Stimulated activated CD8-positive, alpha-beta memory T cell treated with anti-CD3 and anti-CD28 coated beads, Interleukin-7, amount 100 ng/mL, for 4 hours (primary cell): ENCODE results near the gene CHI3L1.
"Not testable (repeated sequence)": the region's sequence is repeated elsewhere in the genome, so short reads cannot be mapped to it uniquely, and the experiment has no call there.

Experiments
- DNase-seq, 2 donors: peaks; one replicate each; pipeline ENCODE4 v3.0.0-alpha.2; 2020; ENCODE audit warnings: low read depth in 2 of 2

The CHI3L1 gene

DNA sequence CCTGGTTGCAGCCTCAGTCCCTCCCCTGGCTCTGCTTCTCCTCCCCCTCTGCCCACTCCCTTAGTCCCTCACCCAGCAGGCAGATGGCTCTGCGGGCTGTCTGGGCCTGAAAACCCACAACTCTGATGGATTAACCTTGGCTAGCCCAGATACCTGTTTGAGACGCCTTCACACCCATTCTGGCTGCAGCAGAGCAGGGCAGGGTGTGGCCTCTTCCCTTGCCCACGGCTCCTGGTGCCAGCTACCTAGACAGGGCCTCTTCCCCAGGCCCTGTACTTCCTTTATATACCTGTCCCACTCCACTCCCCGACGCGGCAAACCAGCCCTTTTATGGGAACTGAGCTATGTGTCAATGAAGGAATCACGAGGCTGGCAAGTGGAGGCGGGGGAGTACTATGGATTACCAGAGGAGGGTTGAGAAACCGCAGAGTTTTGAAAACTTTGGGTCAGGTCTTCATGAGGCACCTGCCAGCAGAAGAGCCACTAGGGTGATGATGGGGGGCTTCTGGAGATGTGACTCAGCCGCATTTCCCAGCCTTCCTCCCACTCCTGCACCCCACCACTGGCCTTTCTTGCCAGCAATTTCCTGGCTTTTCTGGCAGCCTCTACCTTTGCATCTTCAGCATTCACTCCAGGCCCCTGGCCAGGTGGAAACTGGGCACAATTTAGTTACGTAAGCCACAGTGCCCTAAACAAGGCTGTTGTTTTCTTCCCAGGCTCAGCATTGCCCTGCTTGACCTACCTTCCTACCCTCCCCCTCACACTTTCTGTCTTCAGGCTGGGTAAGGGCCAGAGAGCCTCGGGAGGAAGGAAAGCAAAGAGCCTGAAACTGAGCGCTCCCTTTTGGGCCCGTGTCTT lies at the start of gene CHI3L1:
TSS of gene CHI3L1 (minus strand) at position 259 of the 858 bp plus-strand sequence. CDS start at position 178, 81 bp downstream.
- DNase-seq, result no peak

DNA sequence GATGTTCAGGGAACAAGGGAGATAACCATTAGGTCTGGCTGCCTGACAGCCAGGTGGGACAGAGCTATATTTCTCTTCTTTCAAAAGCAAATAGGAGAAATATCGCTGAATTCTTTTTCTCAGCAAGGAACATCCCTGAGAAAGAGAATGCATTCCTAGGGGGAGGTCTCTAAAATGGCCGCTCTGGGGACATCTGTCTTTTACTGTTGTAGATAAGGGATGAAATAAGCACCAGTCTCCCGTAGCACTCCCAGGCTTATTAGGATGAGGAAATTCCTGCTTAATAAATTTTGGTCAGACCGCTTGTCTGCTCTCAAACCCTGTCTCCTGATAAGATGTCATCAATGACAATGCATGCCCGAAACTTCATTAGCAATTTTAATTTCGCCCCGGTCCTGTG lies 48.4 kb upstream of the CHI3L1 start:
- not testable (repeated sequence) for DNase-seq

DNA sequence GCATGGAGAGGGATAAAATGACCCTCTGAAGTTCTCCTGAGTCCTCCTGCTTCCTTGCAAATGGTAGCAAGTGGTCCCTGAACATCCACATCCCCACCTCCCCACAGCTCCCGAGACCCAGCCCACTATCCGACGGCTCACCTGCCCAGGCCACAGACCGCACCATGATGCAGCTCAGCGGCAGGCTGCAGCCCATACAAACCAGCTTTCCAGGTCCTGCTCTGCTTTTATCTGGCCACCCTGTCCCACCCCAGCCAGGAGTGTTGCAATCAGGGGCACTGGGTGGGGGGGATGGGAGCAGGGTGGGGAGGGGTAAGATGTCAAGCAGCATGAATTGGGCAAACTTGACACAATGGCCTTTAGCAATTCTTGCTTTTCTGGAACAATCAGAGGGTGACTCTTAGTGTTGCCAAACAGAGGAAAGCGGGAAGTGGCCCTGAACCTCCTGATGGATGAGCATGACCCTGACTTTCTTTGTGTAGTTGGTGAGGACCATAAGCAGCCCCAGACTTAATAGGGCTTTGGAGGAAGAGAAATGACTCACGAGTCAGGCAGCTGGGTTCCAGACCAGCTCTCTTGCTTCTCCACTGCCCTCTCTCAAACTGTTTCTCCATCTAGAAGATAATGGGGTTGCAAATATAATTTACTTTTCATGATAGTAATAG lies 43.1 kb upstream of the CHI3L1 start, which contains the start of gene CHIT1:
TSS of gene CHIT1 (minus strand) at position 203 of the 665 bp plus-strand sequence. CDS start at position 166, 37 bp downstream.
- no peak for DNase-seq

DNA sequence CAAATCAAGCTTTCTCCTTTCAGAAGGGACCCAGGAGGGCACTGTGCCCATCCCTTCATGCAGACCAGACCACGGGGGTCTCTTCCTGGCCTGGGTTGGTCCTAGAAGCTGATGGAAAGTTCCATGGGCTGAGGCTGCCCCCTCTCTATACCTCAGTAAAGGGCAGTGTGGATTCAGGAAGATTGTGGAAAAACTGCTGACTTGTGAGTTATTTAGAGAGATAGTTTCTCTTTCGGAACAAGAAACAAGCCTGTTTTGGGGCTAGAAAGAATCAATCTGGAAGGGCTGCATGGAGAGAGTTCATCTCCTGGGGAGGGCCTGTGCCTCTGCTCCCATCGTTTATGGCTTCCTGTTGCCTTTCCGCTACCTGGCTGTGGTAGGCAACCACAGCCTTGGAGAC lies 42.2 kb upstream of the CHI3L1 start:
- no peak for DNase-seq

DNA sequence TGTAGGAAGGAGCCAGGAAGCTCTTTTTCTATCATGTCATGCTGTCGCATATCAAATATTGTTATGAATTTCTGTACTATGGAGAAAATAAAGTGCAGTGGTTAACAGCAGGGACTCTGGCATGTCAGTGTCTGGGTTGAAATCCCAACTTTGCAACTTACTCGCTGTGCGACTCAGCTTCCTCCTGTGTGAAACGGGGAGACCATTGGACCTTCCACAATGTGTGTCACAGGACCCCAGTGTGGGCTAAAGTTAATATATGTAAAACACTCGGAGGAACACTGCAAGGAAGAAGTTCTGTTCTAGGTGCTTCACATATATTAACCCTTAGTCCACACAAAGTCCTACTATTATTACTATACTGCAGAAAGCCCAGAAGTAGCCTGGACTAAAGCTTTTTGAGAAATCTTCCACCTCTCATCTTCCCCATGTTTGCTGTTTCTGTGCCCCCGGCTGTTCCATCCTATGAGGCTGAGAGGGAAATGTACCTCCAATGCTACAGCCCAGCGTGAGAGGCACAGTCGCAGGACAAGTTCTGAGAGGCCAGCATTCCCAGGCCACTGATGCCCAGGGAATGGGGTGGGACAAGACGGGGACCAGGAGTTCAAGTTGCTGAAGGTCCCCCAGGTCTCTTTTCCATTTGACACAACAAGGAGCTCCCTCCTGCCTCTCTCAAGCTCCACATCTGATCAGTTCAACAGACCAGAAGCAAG lies 41.0 kb upstream of the CHI3L1 start:
- no peak for DNase-seq

DNA sequence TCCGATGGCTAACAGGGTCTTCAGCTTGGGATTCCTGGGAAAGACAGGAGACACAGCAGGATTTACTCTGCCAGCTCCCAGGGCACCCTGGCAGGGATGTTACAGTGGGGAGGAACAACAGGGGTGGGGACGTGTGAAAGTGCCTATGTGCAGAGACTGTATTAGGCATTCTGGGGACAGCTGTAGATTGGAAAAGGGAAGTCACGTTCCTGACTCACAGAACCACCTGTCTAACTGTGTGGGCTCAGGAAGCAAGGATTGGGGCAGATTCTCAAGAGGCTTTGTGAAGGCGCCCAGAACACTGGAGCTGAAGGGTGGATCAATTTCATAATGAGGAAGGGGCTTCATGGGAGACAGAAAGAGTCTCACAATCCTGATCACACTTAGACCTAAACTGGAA lies 38.6 kb upstream of the CHI3L1 start:
- DNase-seq, result no peak

DNA sequence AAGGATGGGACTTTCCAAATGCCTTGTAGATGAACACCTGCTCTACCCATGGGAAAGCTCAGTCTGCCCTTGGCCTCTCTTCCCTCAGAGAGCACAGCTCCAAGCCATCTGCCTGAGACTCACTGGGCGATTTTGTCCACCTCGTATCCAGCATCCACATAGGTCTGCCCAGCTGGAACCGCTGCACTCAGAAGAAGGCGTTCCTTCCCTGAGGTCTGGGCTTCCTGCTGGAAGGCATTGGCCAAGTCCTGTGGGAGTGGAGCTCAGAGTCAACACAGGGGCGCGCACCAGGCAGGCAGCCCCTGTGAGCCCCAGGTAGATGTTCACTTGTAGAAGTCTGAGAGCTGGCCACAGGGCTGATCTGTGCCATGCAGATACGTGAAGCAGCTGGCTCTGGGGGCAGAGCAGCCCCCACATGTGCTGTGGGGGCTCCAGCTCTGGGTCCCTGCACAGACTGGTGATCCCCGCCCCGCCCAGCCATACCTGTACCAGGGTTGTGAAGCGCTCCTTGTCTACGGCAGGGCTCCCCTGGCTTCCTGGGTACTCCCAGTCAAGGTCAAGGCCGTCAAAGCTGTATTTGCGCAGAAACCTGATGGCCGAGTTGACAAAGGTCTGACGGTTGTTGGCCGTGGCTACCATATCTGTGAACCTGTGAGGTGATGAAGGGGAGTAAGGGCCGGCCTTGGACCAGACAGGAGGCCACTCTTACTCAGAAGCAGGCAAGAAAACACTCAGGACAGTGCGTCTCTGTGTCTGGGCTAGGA lies 36.7 kb upstream of the CHI3L1 start:
- no peak for DNase-seq

DNA sequence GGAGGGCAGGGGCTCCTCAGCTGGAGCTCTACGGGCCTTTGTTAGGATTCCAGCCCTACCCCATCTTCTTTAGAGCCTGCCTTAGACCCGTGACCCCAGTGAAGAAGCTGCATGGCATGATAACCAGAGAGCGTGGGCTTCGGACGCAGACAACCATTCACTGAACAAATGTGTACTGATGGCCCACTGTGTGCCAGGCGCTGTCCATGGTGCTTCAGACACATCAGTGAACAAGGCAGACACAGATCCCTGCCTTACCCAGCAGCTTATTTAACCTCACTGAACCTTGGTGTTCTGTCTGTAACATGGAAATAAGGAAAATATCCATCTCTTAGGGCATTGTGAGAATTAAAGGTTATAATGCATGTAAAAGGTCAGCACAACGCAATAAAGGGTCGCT lies 33.4 kb upstream of the CHI3L1 start:
- DNase-seq, result no peak

DNA sequence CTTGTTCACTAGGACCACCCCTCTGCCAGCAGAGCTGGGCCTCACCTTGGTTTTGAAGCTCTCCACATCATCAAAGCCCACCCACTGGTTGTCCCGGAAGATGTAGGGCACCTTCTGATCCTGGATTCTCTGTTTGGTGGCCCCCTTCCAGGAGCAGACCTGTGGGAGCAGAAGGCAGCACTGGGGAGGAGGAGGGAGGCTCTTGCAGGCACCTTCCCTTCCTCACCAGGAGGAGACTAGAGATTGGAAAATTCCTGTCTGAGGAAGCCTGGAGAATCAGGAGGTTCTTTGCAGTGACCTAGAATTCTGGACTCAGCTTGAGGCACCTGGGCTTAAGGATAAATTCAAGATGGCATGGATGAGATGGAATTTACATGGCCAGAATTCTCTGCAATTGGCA lies 32.7 kb upstream of the CHI3L1 start:
- DNase-seq, result no peak

DNA sequence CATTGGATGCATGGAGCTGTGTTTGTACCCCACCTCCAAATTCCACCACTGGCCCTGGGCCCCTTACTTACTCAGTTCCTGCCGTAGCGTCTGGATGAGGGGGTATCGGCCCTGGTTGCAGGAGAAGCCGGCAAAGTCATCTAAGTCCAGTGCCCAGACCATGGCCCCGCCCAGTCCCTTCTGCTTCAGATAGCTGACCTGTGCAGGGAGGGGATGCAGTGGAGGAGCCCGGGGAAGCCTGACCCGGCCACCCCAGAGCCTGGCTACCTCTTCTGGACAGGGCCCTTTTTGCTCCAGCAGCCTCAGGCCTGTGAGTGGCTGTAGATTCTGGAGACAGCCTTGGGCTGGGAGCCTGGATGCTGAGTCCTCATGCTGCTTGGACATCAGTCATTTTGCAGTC lies 31.2 kb upstream of the CHI3L1 start:
- no peak for DNase-seq

DNA sequence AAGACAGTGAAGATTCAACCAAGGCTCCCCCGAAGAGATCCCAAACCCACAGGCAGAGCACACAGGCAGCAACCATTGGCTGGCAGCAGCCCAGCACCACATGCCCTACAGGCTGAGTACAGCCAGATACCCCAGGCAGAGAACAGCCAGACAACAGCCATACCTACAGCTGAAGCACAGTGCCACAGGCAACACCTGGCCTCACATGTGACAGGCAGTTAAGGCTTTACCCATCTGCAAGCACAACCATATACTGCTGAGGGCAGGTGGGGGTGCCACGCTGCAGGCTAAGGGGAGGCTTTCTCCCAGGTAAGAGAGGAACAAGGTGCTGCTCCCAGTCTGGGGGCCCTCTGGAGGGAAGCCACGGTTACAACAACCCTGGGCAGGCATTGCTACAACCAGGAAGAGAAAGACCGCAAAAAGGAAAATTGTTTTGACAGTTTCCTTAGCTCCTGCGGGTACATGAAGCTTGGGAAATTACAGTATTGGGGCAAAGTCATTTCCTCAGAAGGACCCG lies 30.7 kb upstream of the CHI3L1 start:
- no peak for DNase-seq

DNA sequence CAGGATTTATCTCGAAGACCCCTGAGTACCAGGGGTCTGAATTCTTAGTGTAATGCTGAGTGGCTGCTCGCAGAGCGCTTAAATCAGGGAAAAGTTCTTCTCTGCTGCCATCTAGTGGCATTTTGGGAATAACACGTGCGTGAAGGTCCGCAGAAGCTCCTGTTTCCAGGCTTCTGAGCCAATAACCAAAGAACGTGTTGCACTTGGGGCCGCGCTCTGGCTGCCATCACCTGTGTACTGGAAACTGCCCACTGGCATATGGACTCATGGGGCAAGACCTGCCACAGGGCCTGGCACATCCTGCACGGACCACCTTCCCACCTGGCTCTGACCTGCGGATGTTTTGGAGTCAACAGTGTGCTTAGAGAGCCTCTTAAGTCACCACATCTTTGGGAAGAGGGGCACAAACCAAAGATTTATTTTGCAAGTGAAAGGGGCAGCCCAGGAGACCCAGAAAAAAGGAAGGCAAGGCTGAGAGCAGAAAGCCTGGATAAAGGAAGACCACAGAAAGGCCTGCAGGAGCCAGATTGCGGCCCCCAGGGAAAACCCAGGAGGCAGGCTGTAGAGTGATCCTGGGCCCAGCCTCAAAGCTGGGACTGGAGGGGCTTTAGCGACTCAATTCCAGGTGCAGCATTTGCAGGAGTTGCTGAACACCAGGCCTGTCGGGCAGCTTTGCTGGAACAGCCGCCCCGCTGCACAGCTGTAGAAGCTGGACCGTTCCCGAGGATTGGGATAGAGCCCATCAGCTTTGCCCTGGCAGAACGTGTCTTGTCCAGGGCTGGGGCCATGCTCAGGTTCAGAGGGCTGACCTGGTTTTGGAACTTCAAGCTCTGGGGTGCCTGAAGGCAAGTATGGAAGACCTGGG lies 30.0 kb upstream of the CHI3L1 start:
- peak; percentile 12 to 21 for DNase-seq

DNA sequence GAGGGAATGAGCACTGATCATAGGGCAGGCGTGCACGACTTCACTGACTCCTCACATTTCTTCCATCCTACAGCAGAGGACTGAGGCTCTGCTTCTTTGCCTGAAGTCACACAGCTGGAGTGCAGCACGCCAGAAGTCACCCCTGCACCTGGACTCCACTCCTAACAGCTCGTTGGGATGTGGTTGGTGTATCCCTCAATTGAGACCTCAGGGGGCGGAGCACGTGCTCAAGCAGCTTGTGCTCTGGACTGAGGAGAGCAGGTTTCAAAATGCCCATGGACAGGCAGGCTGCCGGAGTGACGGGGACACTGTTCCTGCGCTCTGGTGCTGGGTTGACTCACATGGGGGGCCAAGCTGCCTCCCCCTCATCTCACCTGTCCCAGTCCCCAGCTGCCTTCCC lies 29.1 kb upstream of the CHI3L1 start:
- no peak for DNase-seq

DNA sequence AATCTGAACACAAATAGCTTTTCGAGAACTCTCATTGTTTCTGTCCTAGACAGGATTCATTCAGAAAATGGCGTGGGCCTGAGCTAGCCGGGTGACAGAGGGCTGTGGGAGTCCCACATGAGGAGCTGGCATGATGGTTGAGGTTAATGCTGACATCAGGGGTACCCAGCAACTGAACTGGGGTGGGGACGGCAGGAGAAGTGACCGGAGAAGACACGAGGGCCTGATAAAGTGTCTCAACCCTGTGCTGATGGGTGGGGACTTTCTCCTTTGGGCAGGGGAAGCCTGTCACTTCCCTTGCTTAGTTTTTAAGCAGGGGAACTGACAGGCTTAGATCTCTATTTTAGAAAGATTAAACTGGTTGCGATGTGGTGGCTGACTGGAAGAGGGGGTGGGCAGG lies 28.4 kb upstream of the CHI3L1 start:
- DNase-seq, result no peak

DNA sequence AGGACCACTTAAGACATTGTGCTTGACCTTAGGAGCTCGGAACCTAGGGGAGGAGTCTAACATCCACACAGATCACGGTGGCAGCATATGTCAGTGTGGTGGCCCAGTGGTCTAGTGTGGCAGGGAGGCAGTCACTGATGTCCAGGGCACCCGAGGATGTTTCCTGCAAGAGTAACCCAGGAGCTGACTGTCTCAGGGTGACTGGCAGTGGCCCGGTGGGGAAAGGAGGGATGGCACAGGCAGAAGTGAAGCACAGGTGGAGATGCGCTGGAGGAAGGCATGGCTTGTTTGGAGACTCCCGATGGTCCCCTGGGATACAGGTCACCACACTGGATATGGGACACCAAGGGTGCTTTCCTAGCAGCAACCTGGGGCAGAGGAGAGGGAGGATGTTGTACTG lies 26.6 kb upstream of the CHI3L1 start:
- no peak for DNase-seq

DNA sequence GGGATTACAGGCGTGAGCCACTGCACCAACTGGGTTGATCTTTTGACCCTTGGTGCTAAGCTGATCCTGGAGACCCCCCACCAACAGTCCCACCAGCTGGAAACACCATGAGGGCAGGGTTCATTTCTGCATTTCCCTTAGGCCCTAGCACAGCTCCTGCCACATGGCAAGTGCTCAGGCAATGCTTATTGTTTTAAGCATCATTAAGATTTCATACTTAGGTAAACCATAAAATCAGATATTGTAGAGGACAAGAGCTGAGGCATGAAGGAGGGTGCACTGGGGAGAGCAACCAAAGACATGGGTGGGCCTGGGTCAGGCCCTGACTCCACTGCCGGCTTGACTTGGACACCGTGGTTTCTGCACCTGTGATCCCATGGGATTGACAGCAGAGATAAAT lies 25.3 kb upstream of the CHI3L1 start:
- no peak for DNase-seq

DNA sequence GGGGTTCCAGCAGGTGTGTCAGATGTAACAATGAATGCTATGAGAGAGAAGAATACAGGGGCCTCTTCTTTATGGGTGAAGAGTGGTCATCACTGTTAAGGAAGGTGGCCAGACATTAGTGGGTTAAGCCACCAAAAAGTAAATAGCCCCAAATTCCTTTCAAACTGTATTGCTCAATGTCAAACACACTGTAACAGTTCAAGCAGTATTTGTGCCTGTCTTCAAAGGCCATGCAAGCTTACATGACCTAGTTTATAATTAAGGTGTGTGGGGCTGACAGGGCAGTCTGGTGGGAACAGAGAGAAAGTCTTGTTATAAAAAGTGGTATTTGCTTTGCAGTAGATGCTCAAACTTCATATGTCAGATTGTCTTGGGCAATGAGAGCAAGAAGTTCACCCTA lies 24.5 kb upstream of the CHI3L1 start:
- no peak for DNase-seq

DNA sequence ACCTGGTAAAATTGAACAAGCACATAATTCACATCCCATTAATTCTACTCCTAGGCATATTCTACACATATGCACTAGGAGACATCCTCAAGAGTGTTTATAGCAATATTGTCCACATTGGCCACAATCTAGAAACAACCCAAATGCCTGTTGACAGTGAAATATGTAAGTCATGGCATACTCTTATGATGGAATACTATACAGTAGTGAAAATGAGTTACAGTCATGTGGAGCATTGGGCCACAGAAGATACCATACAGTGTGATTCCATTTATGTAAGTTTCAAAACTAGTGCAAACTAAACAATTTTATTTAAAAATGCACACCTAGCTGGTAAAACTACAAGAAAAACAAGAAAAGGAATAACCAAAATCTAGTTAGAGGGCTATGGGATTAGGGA lies 23.8 kb upstream of the CHI3L1 start:
- DNase-seq, result no peak

DNA sequence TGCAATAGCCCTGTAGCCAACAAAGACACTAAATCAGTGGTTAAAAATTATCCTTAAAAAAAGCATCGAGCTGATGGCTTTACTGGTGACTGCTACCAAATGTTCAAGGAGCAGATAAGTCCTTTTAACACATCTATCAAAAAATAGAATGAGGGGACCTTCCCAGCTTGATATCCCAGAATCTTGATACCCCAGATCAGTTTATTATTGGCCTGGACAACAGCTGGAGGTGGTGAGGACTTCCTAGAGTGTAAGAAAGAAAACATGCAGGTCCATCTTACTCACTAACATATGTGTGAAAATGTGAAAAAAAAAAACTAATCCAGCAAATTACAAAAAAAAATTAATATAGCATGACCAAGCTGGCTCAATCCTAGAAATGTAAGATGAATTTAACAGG lies 21.7 kb upstream of the CHI3L1 start:
- no peak for DNase-seq

DNA sequence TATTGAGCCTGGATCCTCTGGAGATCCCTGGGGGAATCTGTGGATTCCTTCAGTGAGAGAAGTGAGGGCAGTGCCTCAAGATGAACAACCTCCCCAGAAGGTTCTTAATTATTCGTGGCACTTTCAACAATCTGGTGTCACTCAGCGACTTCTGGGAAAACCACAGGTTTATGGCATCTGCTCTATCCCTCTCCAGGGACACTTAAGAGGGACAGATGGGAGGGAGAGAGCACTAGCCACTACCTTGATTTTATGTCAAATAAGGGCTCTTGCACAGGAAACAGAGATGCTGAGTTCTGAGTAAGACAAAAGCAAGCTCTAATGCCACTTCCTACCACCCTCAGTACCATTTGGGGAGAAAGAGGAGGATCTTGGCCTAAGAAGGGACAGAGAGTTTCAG lies 21.2 kb upstream of the CHI3L1 start:
- DNase-seq, result no peak
